GM19324 (cell line): Measurements from ENCODE around the gene PRR7.

ENCODE experiments used
- ATAC-seq: cut with Tn5 transposase; IDR thresholded peaks from one replicate; pipeline ENCODE4 v1.9.1; 2021; ENCODE audit warnings: mild to moderate bottlenecking, moderate library complexity; ENCODE audit not compliant: unreplicated experiment, low FRiP score

Gene PRR7

DNA sequence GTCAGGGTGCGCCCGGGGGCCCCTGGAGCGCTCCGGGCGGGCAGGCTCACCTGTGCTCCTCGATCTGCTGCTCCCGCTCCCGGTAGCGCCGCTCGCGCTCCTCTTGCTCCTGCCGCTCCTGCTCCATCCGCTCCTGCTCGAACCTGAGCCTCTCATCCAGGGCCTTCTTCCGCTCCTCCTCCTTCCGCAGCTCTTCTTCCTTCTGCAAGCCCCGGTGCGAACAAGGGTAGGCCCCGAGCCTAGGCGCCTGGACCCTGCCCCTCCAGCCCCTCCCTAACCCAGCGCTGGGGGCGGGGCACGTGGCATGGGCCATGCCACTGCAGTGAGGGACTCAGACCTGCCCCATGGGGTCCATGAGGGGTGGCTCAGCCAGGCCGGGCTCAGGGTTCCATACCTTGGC lies 20.2 kb downstream of the PRR7 start:
- ATAC-seq, result no peak

DNA sequence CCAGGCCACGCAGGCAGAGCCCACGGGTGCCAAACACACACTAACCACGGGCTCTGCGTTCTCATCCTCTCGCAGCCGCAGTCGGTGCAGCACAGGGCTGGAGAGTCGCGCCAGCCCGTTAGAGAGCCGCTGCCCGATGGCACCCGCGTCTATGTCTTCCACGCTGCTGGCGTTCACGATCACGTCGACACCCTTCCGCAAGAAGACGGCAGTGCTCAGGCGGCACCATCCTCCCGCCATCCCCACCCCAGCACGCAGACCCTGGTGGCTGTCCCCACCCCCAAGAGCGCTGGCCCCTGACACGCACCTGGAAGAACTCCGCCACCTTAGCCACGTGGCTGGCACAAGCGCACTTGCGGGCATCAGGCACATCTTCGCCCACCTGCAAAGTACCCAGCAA lies 20.8 kb downstream of the PRR7 start:
- no peak for ATAC-seq

DNA sequence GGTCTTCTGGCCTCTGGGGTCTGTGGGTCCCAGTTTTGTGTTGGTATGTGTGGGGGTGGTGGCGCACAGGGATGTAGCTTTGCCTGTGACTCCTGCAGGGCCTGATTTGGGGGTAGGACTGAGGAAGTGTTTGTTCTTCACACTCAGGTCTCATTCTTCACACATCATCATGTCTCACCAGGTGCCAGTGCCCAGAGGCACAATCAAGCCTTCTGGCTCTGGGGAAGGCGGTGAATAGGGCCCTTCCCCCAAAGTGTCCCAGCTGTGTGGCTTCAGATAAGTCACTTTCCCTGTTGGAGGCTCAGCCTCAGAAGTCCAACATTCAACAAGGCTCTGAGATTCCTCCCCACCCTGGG lies 21.7 kb downstream of the PRR7 start:
- ATAC-seq, result no peak

DNA sequence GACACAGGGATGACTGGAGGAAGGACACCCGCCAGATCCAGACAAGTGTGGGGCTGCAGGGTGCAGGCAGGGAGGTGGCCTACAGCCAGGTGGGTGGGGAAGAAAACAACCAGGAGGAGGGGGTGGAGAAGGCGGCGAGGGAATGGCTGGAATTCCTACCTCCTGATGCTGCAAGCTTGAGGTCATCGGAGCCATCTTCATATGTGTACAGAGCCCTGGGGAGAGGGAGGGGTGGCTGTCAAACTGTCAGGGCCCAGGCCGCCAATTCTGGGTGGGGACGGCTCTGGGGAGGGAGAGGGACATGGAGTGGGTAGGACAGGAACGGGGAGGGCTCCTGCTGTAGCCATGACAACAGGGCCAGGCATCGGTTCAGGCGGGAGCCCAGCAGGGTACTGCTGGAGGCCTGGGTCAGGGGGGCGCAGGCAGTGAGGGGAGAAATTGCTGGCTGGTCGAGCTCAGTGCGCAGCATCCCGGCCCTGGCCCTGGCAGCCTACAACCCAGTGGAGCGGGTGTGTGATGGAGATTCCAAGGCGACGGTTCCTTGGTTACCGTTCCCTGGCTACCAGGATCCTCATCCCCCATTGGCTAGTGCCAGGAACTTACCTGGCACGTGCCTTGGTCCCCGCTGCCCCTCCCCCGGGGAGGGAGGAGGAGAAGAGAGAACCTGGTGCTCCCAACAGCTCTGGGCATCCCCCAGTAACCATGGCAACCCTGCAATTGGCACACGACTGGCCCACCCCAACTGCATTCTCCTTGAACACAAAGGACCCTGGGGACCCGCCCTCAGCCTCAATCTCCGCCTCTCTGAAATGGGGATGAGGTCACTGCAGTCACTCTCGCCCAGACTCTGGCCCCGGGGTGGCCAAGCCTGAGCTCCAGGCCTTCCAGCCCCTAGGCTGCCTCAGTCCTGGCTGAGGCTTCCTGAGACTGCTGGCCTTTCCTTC lies 22.3 kb downstream of the PRR7 start:
- no peak for ATAC-seq

DNA sequence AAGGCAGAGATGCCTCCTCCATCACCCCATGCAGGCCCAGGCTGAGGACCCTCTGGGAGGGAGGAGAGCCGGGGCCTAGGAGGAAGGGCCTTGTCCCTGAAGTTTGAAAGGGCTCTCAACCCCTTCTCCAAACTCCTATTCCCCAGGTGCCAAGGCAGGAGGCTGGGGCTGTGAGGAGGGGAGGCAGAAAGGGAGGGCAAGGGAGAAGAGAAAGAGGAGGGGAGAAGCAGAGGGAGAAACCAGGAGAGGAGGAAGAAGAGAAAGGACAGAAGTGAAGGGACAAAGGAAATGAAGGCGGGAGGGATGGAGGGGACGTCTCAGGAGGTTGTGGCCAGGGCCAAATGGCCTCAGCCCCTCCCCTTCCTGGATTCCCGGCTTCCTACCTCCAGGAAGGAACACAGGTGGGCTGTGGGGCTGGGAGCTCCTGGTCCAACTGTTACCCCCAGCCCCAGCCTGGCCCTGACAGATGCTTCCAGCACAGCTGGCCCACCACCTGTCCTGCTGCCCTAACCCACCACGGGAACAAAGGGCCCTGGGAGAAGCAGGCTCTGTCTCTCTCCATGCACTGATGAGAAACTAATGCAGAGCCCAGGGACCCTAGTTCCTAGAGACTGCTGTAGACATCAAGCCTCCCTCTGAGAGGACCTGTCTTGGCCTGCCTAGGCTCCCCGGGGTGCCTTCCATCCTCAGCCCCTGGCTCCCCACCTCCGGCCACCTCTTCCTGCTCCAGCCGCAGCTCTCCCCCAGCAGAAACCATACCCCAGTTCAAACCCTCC lies 23.3 kb downstream of the PRR7 start:
- ATAC-seq, result no peak

DNA sequence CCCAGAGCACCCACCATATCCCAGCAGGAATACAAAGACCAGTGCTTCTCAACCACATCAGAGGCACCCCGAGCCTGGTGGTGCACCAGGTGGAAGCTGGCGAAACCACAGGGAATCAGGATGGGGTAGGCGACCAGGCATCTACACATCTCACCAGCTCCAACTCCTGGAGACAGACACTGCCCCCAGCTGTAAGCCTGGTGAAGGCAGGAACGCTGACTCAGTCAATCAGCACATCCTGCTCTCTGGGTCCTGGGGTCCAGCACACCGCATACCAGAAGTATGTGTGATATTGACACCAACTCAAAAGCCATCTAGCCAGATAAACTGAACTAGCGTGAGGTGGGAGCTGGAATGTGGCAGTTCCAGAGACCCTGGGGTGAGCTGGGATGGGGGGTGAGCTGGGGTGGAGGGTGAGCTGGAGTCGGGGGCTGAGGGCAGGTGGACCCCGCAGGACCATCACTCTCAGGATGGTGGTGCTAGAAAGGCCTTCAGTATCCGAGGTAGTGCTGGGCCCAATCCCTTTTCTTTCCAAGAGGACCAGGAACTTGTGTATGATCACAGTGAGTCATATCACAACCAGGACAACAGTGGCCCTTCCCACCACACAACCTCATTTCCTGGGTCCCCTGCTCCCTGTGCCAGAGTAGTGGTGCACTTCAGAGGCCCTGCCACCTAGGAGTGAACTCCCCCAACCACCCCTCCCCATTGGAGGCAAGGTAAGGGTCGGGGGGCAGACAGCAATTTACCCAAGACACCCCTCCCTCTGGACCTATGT lies 24.3 kb downstream of the PRR7 start:
- ATAC-seq, result no peak

DNA sequence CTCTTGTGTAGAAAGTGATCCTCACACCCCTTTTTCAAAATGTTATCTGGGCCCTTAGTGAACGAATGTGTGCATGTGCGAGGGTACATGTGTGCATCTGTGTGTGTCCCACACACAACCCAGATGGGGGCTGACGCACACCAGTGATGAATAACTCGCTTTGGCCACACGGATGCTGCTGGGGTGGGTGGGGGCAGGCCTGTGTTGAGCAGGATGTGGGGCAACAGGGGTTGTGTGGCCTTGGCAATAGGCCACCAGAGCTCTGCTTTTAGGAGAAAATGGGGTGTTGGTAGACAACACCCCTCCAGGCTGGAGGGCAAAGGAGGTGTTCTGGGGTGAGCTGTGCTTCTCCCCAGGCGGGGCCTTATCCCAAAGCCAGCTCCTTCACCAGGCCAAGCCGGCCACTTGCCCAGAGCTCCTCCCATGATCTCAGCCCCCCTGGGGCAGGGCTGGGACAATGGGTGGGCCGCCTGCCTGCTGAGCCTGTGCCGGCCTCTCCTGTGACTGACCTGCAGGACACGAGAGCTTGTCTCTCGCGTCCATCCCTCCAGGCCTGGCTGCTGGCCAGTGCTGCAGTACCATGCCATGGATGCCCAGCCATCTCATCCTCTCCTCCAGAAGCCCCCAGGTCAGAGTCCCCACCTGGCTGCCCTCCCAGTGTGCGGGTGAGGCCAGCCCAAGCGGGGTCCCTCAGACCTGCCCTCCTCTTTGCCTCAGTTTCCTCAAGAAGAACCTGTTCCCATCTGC lies 25.2 kb downstream of the PRR7 start:
- no peak for ATAC-seq

DNA sequence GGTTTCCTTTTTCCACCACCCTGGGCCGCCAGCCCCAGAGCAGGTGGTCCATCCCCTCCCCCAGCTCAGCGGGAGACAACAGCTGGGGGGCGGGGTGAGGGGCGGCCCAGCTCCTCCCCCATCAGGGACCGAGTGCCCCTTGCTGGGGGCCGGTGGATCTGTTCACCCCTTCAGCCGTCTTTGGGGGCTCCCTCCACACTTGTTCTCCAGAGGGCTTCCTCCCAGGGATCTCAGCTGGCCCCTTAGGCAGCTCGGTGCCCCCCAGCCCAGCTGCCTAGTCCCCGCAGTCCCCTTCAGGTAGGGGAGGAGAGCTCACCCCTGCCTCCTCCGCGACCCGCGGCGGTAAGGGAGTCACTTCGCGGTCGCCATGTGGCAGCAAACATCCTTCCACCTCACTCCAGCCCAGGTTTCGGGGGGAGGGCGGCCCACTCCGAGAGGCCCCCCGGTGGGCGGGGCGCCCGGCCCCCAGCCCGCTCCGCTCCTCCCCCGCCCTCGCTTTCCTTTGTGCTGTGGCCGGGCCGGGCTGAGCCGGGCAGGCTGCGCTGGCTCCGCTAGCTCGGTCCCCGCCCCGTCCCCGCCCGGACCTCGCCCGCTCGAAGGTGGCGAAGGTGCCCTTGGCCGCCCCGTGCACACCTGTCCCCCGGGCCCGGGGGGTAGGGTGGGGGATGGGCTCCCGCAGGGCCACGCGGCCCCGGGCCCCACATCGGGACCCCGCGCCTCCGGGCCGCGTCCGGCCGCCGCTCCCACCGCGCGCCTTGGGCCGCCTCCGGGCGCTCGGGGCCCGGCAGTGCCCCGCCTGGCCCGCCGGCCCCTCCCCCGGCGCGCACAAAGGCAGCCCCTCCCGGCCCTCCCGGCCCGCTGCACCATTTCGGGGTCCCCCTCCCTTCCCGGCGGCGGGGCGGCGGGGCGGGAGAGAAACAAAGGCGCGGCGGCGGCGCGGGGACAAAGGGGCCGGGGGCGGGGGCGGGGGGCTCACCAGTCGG lies 26.1 kb downstream of the PRR7 start:
- no peak for ATAC-seq

DNA sequence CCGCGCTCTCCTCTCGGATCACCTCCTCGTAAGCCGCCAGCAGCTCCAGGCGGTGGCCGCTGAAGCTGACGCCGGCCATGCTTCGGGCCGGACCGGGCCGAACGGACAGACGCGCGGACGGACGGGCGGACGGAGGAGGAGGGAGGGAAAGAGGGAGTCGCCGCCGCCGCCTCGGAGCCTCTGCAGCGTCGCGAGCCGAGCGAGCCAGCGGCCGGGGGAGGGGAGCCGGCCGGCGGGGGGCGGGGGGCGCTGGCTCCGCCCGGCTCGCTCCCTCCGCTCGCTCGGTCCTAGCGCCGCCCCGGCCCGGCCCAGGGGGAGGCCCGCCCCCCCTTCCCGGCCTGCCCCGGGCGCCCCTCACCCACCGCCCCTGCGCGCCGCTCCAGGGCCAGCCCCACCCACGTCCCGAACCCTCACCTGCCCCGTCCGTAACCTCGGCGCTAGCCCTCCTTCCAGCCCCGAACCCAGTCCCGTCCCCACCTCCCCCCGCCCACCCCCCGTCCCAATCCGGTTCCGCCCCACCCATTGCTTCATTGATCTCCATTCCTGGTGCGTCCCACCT lies 26.9 kb downstream of the PRR7 start, which contains the start of gene DBN1:
DBN1 (minus strand) TSS at position 192 of the 559 bp plus-strand sequence; CDS start at position 79, 113 bp downstream.
- no peak for ATAC-seq

DNA sequence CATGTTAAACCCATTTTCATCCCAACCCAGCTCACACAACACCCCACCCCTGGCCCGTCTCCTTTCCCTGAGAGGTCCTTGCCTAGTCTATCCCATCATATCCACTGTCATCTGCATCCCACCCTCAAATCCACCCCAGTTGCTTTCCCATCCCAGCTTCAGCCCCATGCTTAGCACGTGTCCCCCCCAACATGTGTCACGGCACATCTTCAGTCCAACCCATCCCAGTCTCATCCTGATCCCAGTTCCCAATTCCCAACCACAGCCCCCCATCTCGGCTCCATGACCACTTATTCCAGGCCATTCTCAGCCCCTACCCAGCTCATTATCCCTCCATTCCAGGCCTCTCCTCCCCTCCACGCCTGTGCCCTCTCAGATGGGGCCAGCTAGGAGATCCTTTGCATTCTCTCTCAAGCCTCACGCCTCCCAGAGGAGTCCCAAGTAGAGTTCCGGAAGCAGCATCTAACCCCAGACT lies 27.4 kb downstream of the PRR7 start:
- no peak for ATAC-seq

DNA sequence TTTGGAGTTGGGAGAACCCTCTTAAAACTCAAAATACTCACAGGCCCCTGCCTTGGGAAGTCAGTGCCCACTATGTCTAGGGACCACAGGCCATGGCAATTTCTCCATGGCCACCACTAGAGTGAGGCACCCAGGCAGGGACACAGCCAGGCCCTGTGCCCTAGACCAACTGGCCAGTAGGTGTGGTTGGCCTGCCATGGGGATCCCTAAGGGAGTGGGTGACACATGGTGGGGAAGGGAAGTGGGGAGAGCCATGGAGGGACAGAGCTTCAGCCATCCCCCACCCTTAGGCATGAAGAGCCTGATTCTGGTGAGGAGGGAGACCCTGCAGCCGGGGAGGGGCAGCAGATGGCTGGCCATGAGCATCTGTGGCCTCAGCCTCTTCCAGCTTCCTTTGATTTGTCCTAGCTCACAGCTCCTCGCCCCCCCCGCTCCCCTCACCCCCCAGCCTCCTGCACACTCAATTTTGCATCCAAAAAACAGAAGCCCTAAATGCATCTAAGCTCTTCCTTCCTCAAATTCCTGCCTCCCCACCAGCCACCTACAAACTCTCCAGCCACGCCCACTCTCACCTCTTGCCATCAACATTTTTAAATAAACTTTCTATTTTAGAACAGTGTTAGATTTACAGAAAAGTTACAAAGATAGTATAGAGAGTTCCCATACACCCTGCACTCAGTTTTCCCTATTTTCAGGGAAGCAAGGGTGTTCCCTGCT lies 28.4 kb downstream of the PRR7 start:
- no peak for ATAC-seq

DNA sequence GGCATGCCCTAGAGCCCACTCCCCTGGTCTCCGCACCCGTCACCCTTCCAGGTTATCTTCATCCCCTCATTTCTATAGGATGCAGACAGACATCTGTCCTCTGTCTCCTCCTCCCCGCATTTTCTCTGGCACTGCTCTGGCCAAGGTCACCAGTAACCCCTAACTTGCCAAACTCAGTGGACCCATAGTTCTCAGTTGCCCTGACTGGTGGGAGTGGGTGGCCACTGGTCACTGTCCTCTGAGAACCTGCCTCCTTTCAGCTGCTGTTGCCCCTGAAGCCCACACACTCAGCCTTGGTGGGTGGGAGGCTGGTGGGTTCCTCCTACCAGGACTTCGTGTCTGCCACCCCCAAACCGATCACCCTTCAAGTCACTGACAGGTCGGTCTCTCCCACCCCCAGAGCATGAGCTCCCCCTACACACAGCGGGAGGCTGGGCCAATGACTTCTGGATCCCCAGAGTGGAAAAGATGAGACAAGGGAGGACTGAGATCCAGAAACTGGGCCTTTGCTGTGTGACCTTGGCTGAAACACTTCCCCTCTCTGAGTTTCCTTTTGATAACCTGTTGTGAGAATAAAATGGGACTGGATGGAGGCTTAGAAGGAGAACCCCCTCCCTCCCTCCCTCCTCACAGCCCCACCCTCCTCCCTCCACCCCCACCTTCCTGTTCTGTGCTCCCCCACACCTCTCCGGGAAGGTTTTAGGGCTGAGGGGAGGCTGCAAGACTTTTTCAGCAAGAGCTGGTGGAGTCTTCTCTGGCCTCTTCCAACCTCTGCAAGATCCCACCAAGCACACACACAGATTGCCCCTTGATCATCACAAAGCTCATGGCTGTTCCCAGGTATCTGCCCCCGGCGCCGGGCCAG lies 29.2 kb downstream of the PRR7 start:
- ATAC-seq, result no peak

DNA sequence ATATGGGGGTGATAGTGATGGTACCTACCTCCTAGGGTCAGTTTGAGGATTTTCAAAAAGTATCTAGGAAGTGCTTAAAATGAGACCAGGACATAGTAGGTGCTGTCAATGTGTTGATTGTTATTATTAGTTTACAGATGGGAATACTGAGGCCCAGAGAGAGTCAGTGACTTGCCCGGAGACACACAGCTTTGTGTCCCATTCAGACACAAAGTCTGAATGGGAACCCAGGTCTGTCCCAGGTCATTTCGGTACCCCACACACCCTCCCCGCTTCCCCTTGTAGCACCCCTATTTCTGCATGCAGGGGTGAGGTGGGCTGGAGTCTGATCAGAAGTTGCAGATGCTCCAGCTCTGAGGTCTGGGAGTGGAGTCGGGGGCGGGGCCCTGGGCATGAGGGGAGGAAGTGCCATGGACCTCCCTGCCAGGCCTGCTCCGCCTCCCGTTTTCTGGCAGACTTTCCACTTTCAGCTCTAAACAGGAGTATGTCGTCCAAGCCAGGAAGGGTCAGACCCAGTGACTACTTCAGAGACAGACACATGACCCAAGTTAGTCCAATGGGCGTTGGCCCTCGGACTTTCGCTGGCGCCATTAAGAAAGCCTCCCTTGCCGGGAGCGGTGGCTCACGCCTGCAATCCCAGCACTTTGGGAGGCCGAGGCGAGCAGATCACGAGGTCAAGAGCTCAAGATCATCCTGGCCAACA lies 30.1 kb downstream of the PRR7 start:
- ATAC-seq, result no peak

DNA sequence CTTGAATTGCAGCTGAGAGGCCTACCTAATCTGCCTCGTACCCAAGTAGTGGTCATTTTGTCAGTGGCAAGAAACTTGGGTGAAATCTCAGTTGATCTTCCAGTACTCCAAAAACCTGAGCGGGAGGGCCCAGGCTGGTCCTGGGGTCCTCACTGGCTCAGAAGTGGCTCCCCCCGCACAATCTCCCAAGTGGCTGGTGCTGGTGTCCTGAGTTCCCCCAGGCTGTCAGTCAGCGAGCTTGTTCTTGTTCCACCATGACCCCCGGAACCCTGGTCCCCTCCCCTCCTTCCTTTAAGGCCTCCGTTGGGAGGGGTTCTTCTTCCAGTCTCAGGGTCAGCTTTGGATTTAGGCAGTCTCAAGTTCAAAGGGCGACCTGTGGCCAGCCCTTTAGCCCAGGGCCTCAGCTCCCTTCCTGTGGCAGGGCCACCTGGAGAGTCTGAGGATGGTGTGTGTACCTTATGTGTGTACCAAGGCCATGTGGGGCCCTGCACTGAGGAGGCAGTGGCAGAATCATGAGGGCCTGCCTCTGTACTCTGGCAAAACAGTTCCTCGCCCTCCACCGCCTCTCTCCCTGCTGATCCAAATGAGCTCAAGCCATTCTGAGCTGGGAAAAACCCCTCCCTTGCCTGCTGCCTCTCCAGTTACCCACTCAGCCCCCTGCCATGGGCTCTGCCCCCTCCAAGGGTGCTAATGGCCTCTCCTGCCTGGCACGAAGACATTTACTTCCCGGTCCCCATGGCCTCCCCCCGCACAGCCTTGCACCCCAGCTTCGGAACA lies 31.3 kb downstream of the PRR7 start:
- ATAC-seq, result no peak

DNA sequence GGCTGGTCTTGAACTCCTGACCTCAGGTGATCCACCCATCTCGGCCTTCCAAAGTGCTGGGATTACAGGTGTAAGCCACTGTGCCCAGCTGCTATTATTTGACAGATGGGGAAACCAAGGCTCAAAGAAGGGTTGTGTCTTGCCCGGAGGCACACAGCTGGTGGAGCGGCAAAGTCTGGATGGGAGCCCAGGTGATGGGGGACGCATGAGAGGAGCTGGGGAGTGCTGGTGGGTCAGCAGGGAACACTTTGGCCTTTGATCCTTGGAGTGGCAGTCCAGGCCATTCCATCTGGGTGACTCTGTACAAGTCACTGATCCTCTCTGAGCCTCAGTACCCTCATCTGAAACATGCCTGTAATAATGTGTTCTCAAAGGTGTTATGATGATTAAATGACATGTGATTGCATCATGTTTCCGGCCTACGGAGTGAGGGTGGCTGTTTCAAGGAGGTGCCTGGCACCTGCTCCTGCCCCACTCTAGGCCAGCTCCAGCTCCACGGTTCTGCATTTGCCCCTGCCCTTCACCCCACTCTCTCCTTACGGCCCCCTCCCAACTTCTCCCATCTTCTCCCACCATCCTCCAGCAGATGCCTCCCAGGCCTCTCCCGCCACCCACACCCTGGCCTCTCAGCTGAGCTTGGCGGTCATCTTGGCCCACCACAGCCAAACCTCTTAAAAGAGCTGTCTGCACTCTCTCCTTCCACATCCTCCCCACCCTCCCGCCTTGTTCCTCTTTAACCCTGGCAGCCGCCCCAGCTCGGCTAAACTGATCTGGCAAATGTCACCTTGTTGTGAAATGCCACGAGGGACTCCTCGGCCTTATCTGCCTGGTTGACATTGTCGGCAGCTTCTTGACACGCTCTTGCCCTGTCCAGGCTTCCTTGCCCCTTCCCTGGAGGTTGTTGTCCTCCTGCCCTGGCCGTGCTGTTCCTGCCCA lies 32.4 kb downstream of the PRR7 start:
- no peak for ATAC-seq
